Testis (tissue), 3 donors: Measurements from ENCODE around the gene BRAP. TPM values are rescaled to one million over a fixed set of nuclear protein-coding genes. Genes with fewer than 3 reads are reported as not detected.
"Not testable (repeated sequence)": the region's sequence is repeated elsewhere in the genome, so short reads cannot be mapped to it uniquely, and the experiment has no call there.

Source experiments
- DNase-seq: peaks from one replicate; pipeline ENCODE4 v3.0.0-alpha.2; 2019
- H3K27ac ChIP-seq, 2 donors: fragments of 200-600 bp; sonication (generic); one replicate each; pipeline ENCODE4 v1.5.1; 2019
- H3K27me3 ChIP-seq: fragments of 200-600 bp; sonication (generic); one replicate; pipeline ENCODE4 v1.5.1; 2019
- H3K36me3 ChIP-seq: fragments of 200-600 bp; sonication (generic); one replicate; pipeline ENCODE4 v1.5.1; 2017; ENCODE audit warnings: low read depth; ENCODE audit errors: missing control alignments
- H3K4me1 ChIP-seq: fragments of 200-600 bp; sonication (generic); one replicate; pipeline ENCODE4 v1.5.1; 2019
- H3K4me3 ChIP-seq, 2 donors: fragments of 200-600 bp; sonication (generic); one replicate each; pipeline ENCODE4 v1.5.1; 2017 to 2019
- H3K9me3 ChIP-seq: fragments of 200-600 bp; sonication (generic); one replicate; pipeline ENCODE4 v1.5.1; 2017
- CTCF ChIP-seq, 3 experiments: fragments of 450-650 bp in 2 of 3; fragments of 200-600 bp in 1 of 3; sonication (generic) in 1 of 3; IDR thresholded peaks; one replicate each; pipeline ENCODE4 v1.5.1; 2016 to 2019; ENCODE audit warnings: antibody characterized with exemption in 3 of 3, mild to moderate bottlenecking in 2 of 3, moderate library complexity in 1 of 3
- POLR2A ChIP-seq: fragments of 450-650 bp; IDR thresholded peaks from one replicate; pipeline ENCODE4 v1.6.1; 2017; ENCODE audit warnings: antibody characterized with exemption, mild to moderate bottlenecking, moderate library complexity
- WGBS, 2 donors: methylation state at CpG; one replicate each; pipeline ENCODE4 v1.1.5; 2018; 5-methylcytosine and 5-hydroxymethylcytosine counted together
- intact Hi-C: fragments of 100-400 bp; cut with DNase I; formaldehyde crosslinking; loops from one replicate; pipeline ENCODE4 v1.15.1; 2023; ENCODE audit warnings: low total_unique reads
- polyA plus RNA-seq: library from polyadenylated mRNA; stranded (reverse); fragments of 350-450 nt; fragmentation: Illumina TruSeq; extraction: RNeasy Lipid Tissue Mini Kit (QIAGEN cat#74804); gene quantifications from one replicate; pipeline ENCODE4 v1.2.3, GENCODE V29; 2014; ENCODE audit warnings: low read depth, low replicate concordance; ENCODE audit not compliant: insufficient read depth
- total RNA-seq, 2 donors: library from RNA; depleted of rRNA; stranded (reverse); fragments of >200 nt; gene quantifications; one replicate each; pipeline ENCODE4 v1.2.3, GENCODE V29; 2016

BRAP gene
- total and polyA plus RNA-seq, 3 donors from 2014 or later = 71.4 to 167 (median 99.1) TPM

- H3K4me3 ChIP-seq = no peak overlapping the region
- DNase-seq = no peak
Observed at GRCh38 chr12:111626230-111626629, 59.5 kb downstream of the BRAP start.

GRCh38 chr12:111624540-111624939 is 61.2 kb downstream of the BRAP start:
- WGBS, 2 donors = 94% methylated on average over 8 of the region's 8 CpGs
- Histone ChIP-seq H3K9me3 (no peaks in the 10 kb centered on the region), H3K27ac (no peak overlapping the region), H3K4me1 (no peaks in the 10 kb centered on the region), H3K4me3 (no peak overlapping the region), H3K27me3 (no peaks in the 10 kb centered on the region), H3K36me3 (no peaks in the 10 kb centered on the region)
- intact Hi-C loops = no loop called here
- no peak for DNase-seq
- no peak for TF ChIP-seq CTCF (IDR thresholded peaks at IDR 0.05)
- no peak for TF ChIP-seq POLR2A

More at GRCh38 chr12:111626230-111626629, 59.5 kb downstream of the BRAP start:
- no peaks in the 10 kb centered on the region for H3K36me3 ChIP-seq
- H3K27ac ChIP-seq = no peak overlapping the region
- intact Hi-C loops = no loop called here
- 91 to 95% methylated on average over 6 of the region's 6 CpGs for WGBS, 2 donors
- no peaks in the 10 kb centered on the region for H3K27me3 ChIP-seq
- H3K9me3 ChIP-seq = no peaks in the 10 kb centered on the region
- no peaks in the 10 kb centered on the region for H3K4me1 ChIP-seq
- TF ChIP-seq CTCF (IDR thresholded peaks at IDR 0.05) = no peak
- no peak for TF ChIP-seq POLR2A

- H3K4me1 ChIP-seq, H3K27me3 ChIP-seq, H3K4me3 ChIP-seq, H3K9me3 ChIP-seq, H3K27ac ChIP-seq, intact Hi-C loops, DNase-seq, H3K36me3 ChIP-seq: not testable (repeated sequence)
- WGBS, 2 donors = 96% methylated on average over 10 of the region's 10 CpGs
Observed at GRCh38 chr12:111617841-111618240, 67.9 kb downstream of the BRAP start.

GRCh38 chr12:111616177-111616623 is 69.6 kb downstream of the BRAP start:
- DNase-seq = no peak
- no peaks in the 10 kb centered on the region for H3K9me3 ChIP-seq
- TF ChIP-seq CTCF (IDR thresholded peaks at IDR 0.05) = no peak
- no peak for TF ChIP-seq POLR2A
- no peaks in the 10 kb centered on the region for H3K36me3 ChIP-seq
- no peak overlapping the region for H3K4me3 ChIP-seq
- no peaks in the 10 kb centered on the region for H3K4me1 ChIP-seq
- intact Hi-C loops = no loop called here
- no peak overlapping the region for H3K27ac ChIP-seq
- 67 to 72% methylated on average over 7 of the region's 7 CpGs for WGBS, 2 donors
- no peaks in the 10 kb centered on the region for H3K27me3 ChIP-seq

DNA sequence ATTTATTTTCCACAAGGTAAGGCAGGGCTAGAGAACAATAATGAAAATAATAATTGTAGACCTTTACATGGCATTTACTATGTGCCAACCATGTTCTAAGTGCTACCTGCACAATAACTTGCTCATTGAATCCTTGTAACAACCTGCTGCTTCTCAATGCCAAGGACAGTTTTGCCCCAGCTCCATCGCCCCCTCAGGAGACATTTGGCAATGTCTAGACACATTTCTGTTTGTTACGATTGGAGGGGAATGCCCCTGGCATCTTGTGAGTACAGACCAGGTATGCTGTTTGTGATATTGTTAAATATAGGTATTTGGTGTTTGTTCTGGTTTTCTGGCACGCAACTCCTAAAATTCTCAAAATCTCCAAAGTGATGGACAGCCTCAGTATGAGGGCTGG is 78.5 kb downstream of the BRAP start:
- WGBS, 2 donors = 78% methylated on average over 3 of the region's 3 CpGs
- intact Hi-C loops = no loop called here
- Histone ChIP-seq H3K27me3 (no peaks in the 10 kb centered on the region), H3K36me3 (no peaks in the 10 kb centered on the region), H3K27ac (no peak overlapping the region), H3K4me1 (no peaks in the 10 kb centered on the region), H3K9me3 (no peaks in the 10 kb centered on the region), H3K4me3 (no peak overlapping the region)
- DNase-seq = no peak
- no peak for TF ChIP-seq CTCF (IDR thresholded peaks at IDR 0.05)
- TF ChIP-seq POLR2A = no peak
